GM19193 (cell line): Measurements from ENCODE around the gene SSTR4.

Source experiments
- POLR2A ChIP-seq: IDR thresholded peaks from 4 replicates; pipeline ENCODE4 v1.6.1; 2011; ENCODE audit not compliant: insufficient read depth, insufficient read length; ENCODE audit errors: extremely low read depth

Gene SSTR4

GRCh38 chr20:23029324-23029723, 5.8 kb upstream of the SSTR4 start:
- TF ChIP-seq POLR2A: no peak

GRCh38 chr20:23031346-23031745, 3.8 kb upstream of the SSTR4 start:
- no peak for TF ChIP-seq POLR2A

- no peak for TF ChIP-seq POLR2A
Observed at GRCh38 chr20:23032056-23032749, 2.9 kb upstream of the SSTR4 start.

GRCh38 chr20:23032750-23033078, 2.4 kb upstream of the SSTR4 start:
- TF ChIP-seq POLR2A: no peak

- no peak for TF ChIP-seq POLR2A
Observed at GRCh38 chr20:23033918-23034317, 1.2 kb upstream of the SSTR4 start.

- TF ChIP-seq POLR2A: no peak
Observed at GRCh38 chr20:23035731-23036130, 619 bp downstream of the SSTR4 start.

- TF ChIP-seq POLR2A: no peak
Observed at GRCh38 chr20:23036371-23036770, 1.3 kb downstream of the SSTR4 start.

GRCh38 chr20:23037017-23037481, 1.9 kb downstream of the SSTR4 start:
- TF ChIP-seq POLR2A: no peak

GRCh38 chr20:23039136-23039875, 4.2 kb downstream of the SSTR4 start:
- TF ChIP-seq POLR2A: no peak

- TF ChIP-seq POLR2A: no peak
Observed at GRCh38 chr20:23039885-23040508, 4.9 kb downstream of the SSTR4 start.

- TF ChIP-seq POLR2A: no peak
Observed at GRCh38 chr20:23042270-23042669, 7.2 kb downstream of the SSTR4 start.

- no peak for TF ChIP-seq POLR2A
Observed at GRCh38 chr20:23043376-23043775, 8.3 kb downstream of the SSTR4 start.

- TF ChIP-seq POLR2A: no peak
Observed at GRCh38 chr20:23046431-23046830, 11.3 kb downstream of the SSTR4 start.

GRCh38 chr20:23047001-23047737, 12.1 kb downstream of the SSTR4 start:
- no peak for TF ChIP-seq POLR2A

GRCh38 chr20:23047738-23048214, 12.7 kb downstream of the SSTR4 start:
- TF ChIP-seq POLR2A: no peak
